HL-60 (cell line): Measurements from ENCODE around the gene PP2D1.

ENCODE experiments used
- CTCF ChIP-seq: IDR thresholded peaks from one replicate; pipeline ENCODE4 v1.5.1; 2011; ENCODE audit warnings: low read length, control low read depth, inconsistent platforms; ENCODE audit not compliant: insufficient read depth
- GABPA ChIP-seq: IDR thresholded peaks from 2 replicates; pipeline ENCODE4 v1.6.1; 2012; ENCODE audit warnings: low read depth
- POLR2AphosphoS5 ChIP-seq: IDR thresholded peaks from 2 replicates; pipeline ENCODE4 v1.6.1; 2012; ENCODE audit warnings: low read depth
- REST ChIP-seq: IDR thresholded peaks from 2 replicates; pipeline ENCODE4 v1.6.1; 2012; ENCODE audit warnings: low read depth; ENCODE audit not compliant: insufficient replicate concordance
- SPI1 ChIP-seq: IDR thresholded peaks from 2 replicates; pipeline ENCODE4 v1.6.1; 2012; ENCODE audit warnings: low read depth, mild to moderate bottlenecking, borderline replicate concordance

GRCh38 chr3:20037255-20037996 lies 25.4 kb upstream of the PP2D1 start:
- TF ChIP-seq CTCF (no peak), POLR2AphosphoS5 (no peak), SPI1 (no peak), REST (no peak), GABPA (no peak)
